Muscle of leg (tissue), 11 donors: ENCODE data around the gene ZNF528. TPM values are rescaled to one million over a fixed set of nuclear protein-coding genes. Genes with fewer than 3 reads are reported as not detected.
A peak's percentile ranks its signal among the peaks of the same experiment; 100 is the strongest.

Source experiments
- DNase-seq: peaks from one replicate; pipeline ENCODE4 v3.0.0; 2013
- H3K27ac ChIP-seq: one replicate; pipeline ENCODE4 v1.5.1; 2013; ENCODE audit warnings: mild to moderate bottlenecking, low read length, control low read depth
- H3K27me3 ChIP-seq: one replicate; pipeline ENCODE4 v1.6.1; 2013; ENCODE audit warnings: low read length; ENCODE audit not compliant: control insufficient read depth, insufficient read depth
- H3K36me3 ChIP-seq: one replicate; pipeline ENCODE4 v1.6.1; 2013; ENCODE audit warnings: low read length; ENCODE audit not compliant: control insufficient read depth, insufficient read depth
- H3K4me1 ChIP-seq: one replicate; pipeline ENCODE4 v1.6.1; 2013; ENCODE audit warnings: low read length; ENCODE audit not compliant: control insufficient read depth, insufficient read depth
- H3K4me3 ChIP-seq: one replicate; pipeline ENCODE4 v1.5.1; 2013; ENCODE audit warnings: low read length, control low read depth
- H3K9me3 ChIP-seq: replicated peaks from 2 replicates; pipeline ENCODE4 v1.6.1; 2013; ENCODE audit warnings: low read depth, low read length; ENCODE audit not compliant: control insufficient read depth
- WGBS: methylation state at CpG from one replicate; pipeline ENCODE4 v1.1.5; 2013; ENCODE audit warnings: missing lambda C conversion rate; ENCODE audit not compliant: insufficient coverage; 5-methylcytosine and 5-hydroxymethylcytosine counted together
- polyA plus RNA-seq, 8 donors: library from polyadenylated mRNA; unstranded; fragments of 120-200 nt; gene quantifications; one replicate each; pipeline versions ENCODE4 v1.2.1 to v1.2.3, GENCODE V29; 2013; ENCODE audit warnings: inconsistent platforms in 1 of 8, low replicate concordance in 1 of 8; ENCODE audit not compliant: insufficient read length in 8 of 8, insufficient read depth in 1 of 8
- total RNA-seq: library from RNA; stranded (reverse); fragments of 120-200 nt; gene quantifications from one replicate; pipeline ENCODE4 v1.2.4, GENCODE V29; 2013

ZNF528 gene
- total and polyA plus RNA-seq, 9 donors: 14.1 to 30.0 (median 17.9) TPM

DNA sequence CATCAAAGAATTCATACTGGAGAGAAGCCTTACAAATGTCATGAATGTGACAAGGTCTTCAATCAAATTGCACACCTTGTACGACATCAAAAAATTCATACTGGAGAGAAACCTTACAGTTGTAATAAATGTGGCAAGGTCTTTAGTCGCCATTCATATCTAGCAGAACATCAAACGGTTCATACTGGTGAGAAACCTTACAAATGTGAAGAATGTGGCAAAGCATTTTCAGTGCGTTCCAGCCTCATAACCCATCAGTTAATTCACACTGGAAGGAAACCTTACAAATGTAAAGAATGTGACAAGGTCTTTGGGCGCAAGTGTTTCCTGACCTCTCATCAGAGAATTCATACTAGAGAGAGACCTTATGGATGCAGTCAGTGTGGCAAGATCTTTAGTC is 18.1 kb downstream of the ZNF528 start:
- Histone ChIP-seq H3K36me3 (peaks cover 16% of the 10 kb centered on the region), H3K9me3 (peaks cover 70% of the 10 kb centered on the region), H3K27me3 (no peaks in the 10 kb centered on the region), H3K4me3 (no peak overlapping the region), H3K27ac (no peak overlapping the region), H3K4me1 (no peaks in the 10 kb centered on the region)
- no peak for DNase-seq
- no CpG with 5 or more reads among the region's 5 CpGs for whole genome bisulfite sequencing

DNA sequence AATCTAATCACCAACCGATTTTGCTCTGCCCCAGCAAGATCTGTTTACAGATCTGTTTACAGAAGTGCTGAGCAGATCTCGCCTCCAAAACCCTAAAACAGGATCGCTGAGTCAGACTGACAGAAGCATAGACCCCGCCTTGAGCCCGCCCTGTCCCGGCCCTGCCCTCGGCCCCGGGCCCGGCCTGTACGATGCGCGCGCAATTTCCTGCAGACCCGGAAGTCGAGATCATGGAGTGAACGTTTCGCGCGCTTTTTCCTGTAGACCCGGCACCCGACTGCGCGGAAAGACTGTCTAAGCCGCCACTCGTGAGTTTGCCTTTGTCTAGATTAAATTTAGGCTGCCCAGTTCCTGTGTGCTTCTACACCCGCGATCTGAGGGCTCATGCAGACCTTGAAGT is 31.3 kb downstream of the ZNF528 start, which contains the start of gene ZNF534:
Gene ZNF534 (plus strand): TSS at position 212 of the 400 bp plus-strand sequence. CDS start 2,327 bp downstream, outside the sequence.
- no peak for DNase-seq
- 74% methylated on average over 27 of the region's 27 CpGs for WGBS
- no peaks in the 10 kb centered on the region for H3K27me3 ChIP-seq

DNA sequence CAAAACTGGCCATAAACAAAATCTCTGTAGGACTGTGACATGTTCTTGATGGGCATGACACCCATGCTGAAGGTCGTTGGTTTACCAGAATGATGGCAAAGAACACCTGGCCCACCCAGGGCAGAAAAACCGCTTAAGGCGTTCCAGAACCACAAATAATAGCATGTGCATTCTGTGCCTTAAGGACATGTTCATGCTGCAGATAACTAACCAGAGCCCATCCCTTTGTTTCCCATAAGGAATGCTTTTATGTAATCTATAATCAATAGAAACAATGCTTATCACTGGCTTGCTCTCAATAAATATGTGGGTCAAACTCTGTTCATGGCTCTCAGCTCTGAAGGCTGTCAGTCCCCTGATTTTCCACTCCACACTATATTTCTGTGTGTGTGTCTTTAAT is 44.5 kb downstream of the ZNF528 start:
- H3K4me3 ChIP-seq: no peak overlapping the region
- H3K27me3 ChIP-seq: no peaks in the 10 kb centered on the region
- peaks cover 20% of the 10 kb centered on the region for H3K9me3 ChIP-seq
- H3K27ac ChIP-seq: no peak overlapping the region
- no CpG with 5 or more reads among the region's 3 CpGs for WGBS
- no peaks in the 10 kb centered on the region for H3K36me3 ChIP-seq
- no peak for DNase-seq
- no peaks in the 10 kb centered on the region for H3K4me1 ChIP-seq

More for the DNA sequence above, 31.3 kb downstream of the ZNF528 start, which contains the start of gene ZNF534:
- Histone ChIP-seq H3K4me3 (no peak within 1 kb of the TSS), H3K4me1 (no peaks in the 10 kb centered on the region), H3K27ac (no peak within 1 kb of the TSS), H3K9me3 (peaks cover 42% of the 10 kb centered on the region), H3K36me3 (no peaks in the 10 kb centered on the region)

DNA sequence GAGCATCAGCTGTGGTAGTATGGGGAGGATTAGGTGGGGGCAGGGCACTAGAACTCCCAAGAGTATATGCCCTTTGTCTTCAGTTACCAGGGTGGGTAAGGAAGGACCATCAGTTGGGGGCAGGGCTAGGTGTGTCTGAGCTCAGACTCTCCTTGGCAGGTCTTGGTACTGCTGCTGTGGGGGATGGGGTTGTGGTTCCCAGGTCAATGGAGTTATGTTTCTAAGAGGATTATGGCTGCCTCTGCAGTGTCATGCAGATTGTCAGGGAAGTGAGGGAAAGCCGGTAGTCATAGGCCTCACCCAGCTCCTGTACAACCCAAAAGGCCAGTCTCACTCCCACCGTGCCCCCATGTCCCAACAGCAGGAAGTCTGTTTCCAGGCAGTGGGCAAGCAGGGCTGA is 46.9 kb downstream of the ZNF528 start:
- WGBS: 67% methylated on average over 1 of the region's 2 CpGs
- no peaks in the 10 kb centered on the region for H3K27me3 ChIP-seq
- no peak for DNase-seq
- no peaks in the 10 kb centered on the region for H3K4me1 ChIP-seq
- no peak overlapping the region for H3K27ac ChIP-seq
- peaks cover 13% of the 10 kb centered on the region for H3K9me3 ChIP-seq
- no peak overlapping the region for H3K4me3 ChIP-seq
- no peaks in the 10 kb centered on the region for H3K36me3 ChIP-seq

DNA sequence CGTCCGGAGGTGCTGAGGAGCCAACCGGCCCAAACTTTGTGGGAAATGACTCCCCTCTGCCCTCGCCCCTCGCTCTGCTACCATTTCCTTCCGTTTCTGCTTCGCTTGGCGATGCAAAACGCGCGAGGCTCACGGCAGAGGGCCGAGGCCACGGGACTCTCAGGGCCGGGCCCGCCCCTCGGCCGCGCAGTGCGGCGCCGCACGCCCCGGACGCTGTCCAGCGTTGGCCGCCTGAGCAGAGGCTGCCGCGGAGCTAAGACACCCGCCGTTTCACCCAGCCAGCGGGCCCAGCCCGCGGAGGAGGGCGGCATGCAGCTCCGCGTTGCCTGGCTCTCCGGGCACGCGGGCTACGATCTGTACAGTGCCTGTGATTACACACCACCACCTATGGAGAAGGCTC is 53.6 kb downstream of the ZNF528 start:
- Histone ChIP-seq H3K4me3 (no peak overlapping the region), H3K27me3 (peaks cover 6% of the 10 kb centered on the region), H3K36me3 (peaks cover 6% of the 10 kb centered on the region), H3K27ac (no peak overlapping the region), H3K4me1 (peaks cover 5% of the 10 kb centered on the region), H3K9me3 (peaks cover 35% of the 10 kb centered on the region)
- no peak for DNase-seq
- WGBS: 29% methylated on average over 34 of the region's 41 CpGs

DNA sequence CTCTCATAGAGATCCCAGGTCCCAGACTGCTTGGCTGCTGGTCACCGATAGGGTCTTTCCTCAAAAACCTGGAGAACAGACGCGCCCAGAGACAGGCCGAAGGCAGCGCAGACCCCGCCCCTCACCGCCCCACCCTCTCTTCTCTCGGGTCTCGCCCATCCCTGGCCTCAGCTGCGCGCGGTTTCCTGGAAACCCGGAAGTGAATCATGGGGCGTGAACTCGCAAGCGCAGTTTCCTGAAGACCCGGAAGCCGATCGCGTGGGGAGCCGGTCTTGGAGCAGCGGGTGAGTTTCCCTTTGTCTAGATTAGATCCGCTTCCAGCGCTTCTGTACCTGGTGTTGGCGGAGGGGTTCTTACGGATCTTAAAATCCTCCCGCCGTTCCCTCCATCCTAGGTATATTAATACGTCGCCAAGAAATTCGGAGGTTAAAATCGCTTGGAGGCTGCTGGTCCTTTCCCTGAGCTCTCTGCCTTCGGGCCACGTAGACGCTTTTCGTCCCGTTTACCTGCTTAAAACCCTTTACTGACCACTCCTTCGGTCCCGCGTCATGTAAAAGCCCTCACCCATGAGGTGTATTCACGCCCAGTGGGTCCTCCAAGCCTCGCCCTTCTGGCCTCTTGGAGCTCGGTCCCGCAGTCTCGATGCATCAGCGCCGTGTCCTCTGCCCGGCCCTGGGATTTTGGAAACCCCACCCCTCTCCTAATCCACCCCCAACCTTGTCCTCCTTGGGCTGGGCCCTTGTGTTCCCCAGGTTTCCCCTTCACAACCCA is 55.9 kb downstream of the ZNF528 start, which contains the start of gene ZNF578:
Gene ZNF578 (plus strand): TSS at position 230 of the 771 bp plus-strand sequence. CDS start 48,293 bp downstream, outside the sequence.
- Histone ChIP-seq H3K4me3 (peak within 1 kb of the TSS; percentile 80), H3K9me3 (peaks cover 45% of the 10 kb centered on the region), H3K36me3 (peaks cover 22% of the 10 kb centered on the region), H3K4me1 (peaks cover 5% of the 10 kb centered on the region), H3K27me3 (peaks cover 6% of the 10 kb centered on the region), H3K27ac (peak within 1 kb of the TSS; percentile 35)
- 4% methylated on average over 31 of the region's 48 CpGs for WGBS
- DNase-seq: peak; percentile 97

DNA sequence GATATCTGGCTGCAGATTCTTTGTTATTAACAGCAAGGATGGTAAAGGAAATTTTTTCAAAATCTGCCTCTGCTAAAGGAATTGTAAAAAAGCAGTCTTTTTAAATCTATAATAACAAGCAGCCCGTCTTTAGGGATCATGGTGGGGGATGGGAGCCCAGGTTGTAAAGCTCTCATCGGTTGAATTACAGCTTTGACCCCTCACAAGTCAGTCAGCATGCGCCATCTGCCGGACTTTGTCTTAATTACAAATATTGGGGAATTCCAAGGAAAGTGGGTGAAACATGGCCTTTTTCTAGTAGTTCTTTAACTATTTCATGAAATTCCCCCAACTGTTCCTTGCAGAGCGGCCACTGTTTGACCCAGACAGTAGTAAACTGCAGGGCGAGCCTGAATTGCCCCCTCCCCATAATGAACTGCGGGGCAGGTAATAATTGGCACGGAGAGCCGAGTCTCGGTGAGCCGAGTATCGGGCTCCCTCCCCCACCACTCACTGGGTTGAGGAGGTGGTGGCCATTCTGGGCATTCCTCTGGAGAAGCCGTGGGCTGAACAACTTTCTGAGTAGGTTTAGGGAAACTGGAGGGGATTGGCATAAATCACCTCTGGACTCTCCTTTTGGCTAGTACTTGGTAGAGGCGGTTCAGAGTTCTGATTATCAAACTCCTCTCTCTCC is 67.3 kb downstream of the ZNF528 start:
- WGBS: 94% methylated on average over 2 of the region's 14 CpGs
- H3K36me3 ChIP-seq: no peaks in the 10 kb centered on the region

More for the DNA sequence above, 67.3 kb downstream of the ZNF528 start:
- DNase-seq: no peak
- Histone ChIP-seq H3K27ac (no peak overlapping the region), H3K4me3 (no peak overlapping the region), H3K4me1 (no peaks in the 10 kb centered on the region), H3K9me3 (peaks cover 62% of the 10 kb centered on the region), H3K27me3 (no peaks in the 10 kb centered on the region)

Other genes with a start within 250 kb of the ZNF528 start
- gene ZNF836, start 226.2 kb upstream of the ZNF528 start, total RNA-seq: 15.4 TPM
- 1 to 10 TPM; 6.5 to 9.3 (median 7.6) TPM for gene ZNF836, start 226.2 kb upstream of the ZNF528 start, polyA plus RNA-seq
- gene PPP2R1A, start 207.8 kb upstream of the ZNF528 start, total RNA-seq: 136 TPM
- gene PPP2R1A, start 207.8 kb upstream of the ZNF528 start, polyA plus RNA-seq: 100 to 1,000 TPM; 278 to 349 (median 314) TPM
- 17.3 TPM for gene ZNF766, start 128.3 kb upstream of the ZNF528 start, total RNA-seq
- 10 to 100 TPM in 5 of 8 donors, 1 to 10 TPM in 3; 6.5 to 13.6 (median 10.8) TPM for gene ZNF766, start 128.3 kb upstream of the ZNF528 start, polyA plus RNA-seq
- gene ZNF480, start 100.7 kb upstream of the ZNF528 start, total RNA-seq: 9.0 TPM
- gene ZNF480, start 100.7 kb upstream of the ZNF528 start, polyA plus RNA-seq: 1 to 10 TPM; 5.8 to 9.9 (median 8.8) TPM
- gene ZNF610, start 61.6 kb upstream of the ZNF528 start, total RNA-seq: 4.3 TPM
- 1 to 10 TPM; 2.9 to 5.3 (median 3.9) TPM for gene ZNF610, start 61.6 kb upstream of the ZNF528 start, polyA plus RNA-seq
- gene ZNF880, start 27.9 kb upstream of the ZNF528 start, total RNA-seq: 25.4 TPM
- 10 to 100 TPM; 11.0 to 16.7 (median 14.9) TPM for gene ZNF880, start 27.9 kb upstream of the ZNF528 start, polyA plus RNA-seq
- 0.22 TPM for gene ZNF534, start 31.3 kb downstream of the ZNF528 start, total RNA-seq
- gene ZNF534, start 31.3 kb downstream of the ZNF528 start, polyA plus RNA-seq: 1 to 10 TPM in 3 of 8 donors, under 1 TPM in 5; 0.50 to 1.2 (median 0.73) TPM
- 5.9 TPM for gene ZNF578, start 55.7 kb downstream of the ZNF528 start, total RNA-seq
- 1 to 10 TPM; 1.3 to 4.1 (median 3.0) TPM for gene ZNF578, start 55.7 kb downstream of the ZNF528 start, polyA plus RNA-seq
- 15.9 TPM for gene ZNF808, start 129.8 kb downstream of the ZNF528 start, total RNA-seq
- 1 to 10 TPM; 3.6 to 7.6 (median 5.6) TPM for gene ZNF808, start 129.8 kb downstream of the ZNF528 start, polyA plus RNA-seq
- 12.5 TPM for gene ZNF701, start 172.4 kb downstream of the ZNF528 start, total RNA-seq
- gene ZNF701, start 172.4 kb downstream of the ZNF528 start, polyA plus RNA-seq: 10 to 100 TPM in 1 of 8 donors, 1 to 10 TPM in 7; 6.4 to 10.7 (median 8.4) TPM
- 45.7 TPM for gene ZNF83, start 240.5 kb downstream of the ZNF528 start, total RNA-seq
- gene ZNF83, start 240.5 kb downstream of the ZNF528 start, polyA plus RNA-seq: 10 to 100 TPM; 25.6 to 53.9 (median 36.5) TPM